Parathyroid adenoma (tissue), 2 donors: ENCODE results near the gene MRPL49.

Experiments
- H2AFZ ChIP-seq: fragments of 300-600 bp; sonication (generic); one replicate; pipeline ENCODE4 v1.7.0; 2017; ENCODE audit warnings: antibody characterized with exemption, mild to moderate bottlenecking
- H3K27ac ChIP-seq: fragments of 300-600 bp; sonication (generic); one replicate; pipeline ENCODE4 v1.7.0; 2017
- H3K27me3 ChIP-seq: fragments of 300-600 bp; sonication (generic); one replicate; pipeline ENCODE4 v1.7.0; 2017; ENCODE audit warnings: low read length; ENCODE audit not compliant: control insufficient read depth, insufficient read depth
- H3K36me3 ChIP-seq: fragments of 300-600 bp; sonication (generic); one replicate; pipeline ENCODE4 v1.7.0; 2017; ENCODE audit warnings: low read length; ENCODE audit not compliant: control insufficient read depth, insufficient read depth
- H3K4me1 ChIP-seq: fragments of 300-600 bp; sonication (generic); one replicate; pipeline ENCODE4 v1.7.0; 2017; ENCODE audit warnings: control low read depth
- H3K4me2 ChIP-seq: fragments of 300-600 bp; sonication (generic); one replicate; pipeline ENCODE4 v1.7.0; 2017; ENCODE audit warnings: low read length
- H3K4me3 ChIP-seq: fragments of 300-600 bp; sonication (generic); one replicate; pipeline ENCODE4 v1.7.0; 2017; ENCODE audit warnings: low read depth, low read length
- H3K79me2 ChIP-seq: fragments of 300-600 bp; sonication (generic); one replicate; pipeline ENCODE4 v1.7.0; 2017; ENCODE audit warnings: control low read depth
- H3K9ac ChIP-seq: fragments of 300-600 bp; sonication (generic); one replicate; pipeline ENCODE4 v1.7.0; 2017; ENCODE audit warnings: mild to moderate bottlenecking
- H3K9me3 ChIP-seq: fragments of 300-600 bp; sonication (generic); one replicate; pipeline ENCODE4 v1.7.0; 2017; ENCODE audit warnings: low read length; ENCODE audit not compliant: control insufficient read depth
- TF ChIP-seq, protein P1 (sequence below): fragments of 300-600 bp; sonication (generic); IDR thresholded peaks from one replicate; pipeline ENCODE4 v1.7.0; 2017; ENCODE audit warnings: antibody characterized with exemption, mild to moderate bottlenecking
- donor health status: primary hyperparathyroidism.

MRPL49 gene

GRCh38 chr11:65110354-65110861, 11.7 kb upstream of the MRPL49 start:
- Histone ChIP-seq H3K4me2 (no peak overlapping the region), H3K4me1 (no peaks in the 10 kb centered on the region), H3K27ac (peak overlapping the region; percentile 29), H3K36me3 (no peaks in the 10 kb centered on the region), H3K4me3 (peak overlapping the region; percentile 5), H2AFZ (peak overlapping the region; percentile 62), H3K9ac (no peak overlapping the region), H3K9me3 (no peaks in the 10 kb centered on the region), H3K79me2 (peaks cover 2% of the 10 kb centered on the region), H3K27me3 (no peaks in the 10 kb centered on the region)
- TF ChIP-seq, protein P1, sequence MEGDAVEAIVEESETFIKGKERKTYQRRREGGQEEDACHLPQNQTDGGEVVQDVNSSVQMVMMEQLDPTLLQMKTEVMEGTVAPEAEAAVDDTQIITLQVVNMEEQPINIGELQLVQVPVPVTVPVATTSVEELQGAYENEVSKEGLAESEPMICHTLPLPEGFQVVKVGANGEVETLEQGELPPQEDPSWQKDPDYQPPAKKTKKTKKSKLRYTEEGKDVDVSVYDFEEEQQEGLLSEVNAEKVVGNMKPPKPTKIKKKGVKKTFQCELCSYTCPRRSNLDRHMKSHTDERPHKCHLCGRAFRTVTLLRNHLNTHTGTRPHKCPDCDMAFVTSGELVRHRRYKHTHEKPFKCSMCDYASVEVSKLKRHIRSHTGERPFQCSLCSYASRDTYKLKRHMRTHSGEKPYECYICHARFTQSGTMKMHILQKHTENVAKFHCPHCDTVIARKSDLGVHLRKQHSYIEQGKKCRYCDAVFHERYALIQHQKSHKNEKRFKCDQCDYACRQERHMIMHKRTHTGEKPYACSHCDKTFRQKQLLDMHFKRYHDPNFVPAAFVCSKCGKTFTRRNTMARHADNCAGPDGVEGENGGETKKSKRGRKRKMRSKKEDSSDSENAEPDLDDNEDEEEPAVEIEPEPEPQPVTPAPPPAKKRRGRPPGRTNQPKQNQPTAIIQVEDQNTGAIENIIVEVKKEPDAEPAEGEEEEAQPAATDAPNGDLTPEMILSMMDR, result peak; percentile 93

DNA sequence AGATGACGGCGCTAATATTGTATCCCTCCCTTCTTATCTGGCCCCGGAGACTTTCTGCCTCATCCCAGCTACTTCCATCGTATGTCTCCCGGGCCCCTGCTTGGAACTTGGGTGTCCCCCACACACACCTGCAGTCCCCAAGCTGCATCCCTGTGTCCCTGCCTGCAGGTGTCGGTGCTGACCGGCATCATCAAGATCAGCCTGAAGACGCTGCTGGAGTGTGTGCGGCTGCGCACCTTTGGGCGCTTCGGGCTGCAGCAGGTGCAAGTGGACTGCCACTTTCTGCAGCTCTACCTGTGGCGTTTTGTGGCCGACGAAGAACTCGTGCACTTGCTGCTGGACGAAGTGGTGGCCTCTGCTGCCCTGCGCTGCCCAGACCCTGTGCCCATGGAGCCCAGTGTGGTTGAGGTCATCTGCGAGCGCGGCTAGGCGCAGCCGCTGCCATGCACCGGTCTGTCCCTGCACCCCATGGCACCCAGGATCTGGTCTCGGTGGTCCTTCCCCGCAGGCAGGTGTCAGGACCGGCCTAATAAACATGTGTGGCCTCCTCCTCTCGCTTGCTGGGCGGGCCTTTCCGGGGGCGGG, 10.9 kb upstream of the MRPL49 start:
- no peaks in the 10 kb centered on the region for H3K36me3 ChIP-seq
- no peak overlapping the region for H3K27ac ChIP-seq
- no peaks in the 10 kb centered on the region for H3K27me3 ChIP-seq
- no peaks in the 10 kb centered on the region for H3K4me1 ChIP-seq
- H3K9ac ChIP-seq, result no peak overlapping the region
- H3K9me3 ChIP-seq, result no peaks in the 10 kb centered on the region
- H3K4me3 ChIP-seq, result no peak overlapping the region
- H2AFZ ChIP-seq, result no peak overlapping the region
- peaks cover 2% of the 10 kb centered on the region for H3K79me2 ChIP-seq
- peak overlapping the region; percentile 84 for H3K4me2 ChIP-seq
- TF ChIP-seq, protein P1, result no peak

DNA sequence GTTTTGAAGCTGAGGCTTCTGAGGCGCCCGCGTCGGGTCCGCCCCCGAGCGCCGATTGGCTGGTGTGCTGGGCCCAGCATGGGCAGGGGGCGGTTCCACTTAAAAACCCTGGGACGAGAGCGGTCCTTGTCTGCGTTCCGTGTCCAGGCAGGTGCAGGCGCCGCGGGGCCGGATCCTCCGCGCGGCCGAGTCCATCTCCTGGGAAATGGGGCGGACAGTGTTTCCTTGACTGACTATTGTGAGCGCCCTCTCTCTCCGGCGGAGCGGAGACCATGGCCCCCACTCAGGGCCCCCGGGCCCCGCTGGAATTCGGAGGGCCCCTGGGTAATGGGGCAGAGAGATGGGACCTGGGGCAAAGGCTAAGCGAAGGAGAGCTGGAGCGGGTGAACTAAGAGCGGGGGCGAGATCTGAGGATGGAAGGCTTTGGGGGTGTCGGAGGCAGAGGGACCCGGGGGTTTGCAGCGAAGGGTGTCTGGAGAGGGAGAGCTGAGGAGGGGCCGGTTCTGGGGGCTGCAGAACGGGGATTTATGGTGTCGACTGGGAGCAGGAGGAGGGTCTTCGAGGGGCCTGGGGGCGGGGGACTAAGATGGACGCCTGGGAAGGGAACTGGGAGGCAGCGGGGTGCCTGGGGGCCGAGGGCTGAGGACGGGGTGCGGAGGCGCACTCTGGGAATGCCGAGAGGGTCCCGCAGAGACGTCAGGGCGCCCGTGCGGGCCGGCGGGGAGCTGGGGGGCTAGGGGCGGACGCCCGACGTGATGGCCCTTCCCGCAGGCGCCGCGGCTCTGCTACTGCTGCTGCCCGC, 10.2 kb upstream of the MRPL49 start, which contains the start of gene TM7SF2:
Gene TM7SF2 (plus strand): TSS at position 129 of the 802 bp plus-strand sequence. CDS start 144 bp downstream, at position 273.
- H3K36me3 ChIP-seq, result no peaks in the 10 kb centered on the region
- peak within 1 kb of the TSS; percentile 69 for H3K27ac ChIP-seq
- no peak within 1 kb of the TSS for H3K9ac ChIP-seq
- H2AFZ ChIP-seq, result peak within 1 kb of the TSS; percentile 70
- no peaks in the 10 kb centered on the region for H3K27me3 ChIP-seq
- no peaks in the 10 kb centered on the region for H3K9me3 ChIP-seq
- peak within 1 kb of the TSS; percentile 84 for H3K4me2 ChIP-seq
- H3K4me3 ChIP-seq, result peak within 1 kb of the TSS; percentile 68
- H3K79me2 ChIP-seq, result peaks cover 2% of the 10 kb centered on the region
- TF ChIP-seq, protein P1, result no peak
- H3K4me1 ChIP-seq, result peaks cover 5% of the 10 kb centered on the region

- Histone ChIP-seq H3K27me3 (no peaks in the 10 kb centered on the region), H3K4me3 (peak overlapping the region; percentile 68), H2AFZ (peak overlapping the region; percentile 70), H3K4me1 (peaks cover 5% of the 10 kb centered on the region), H3K9me3 (no peaks in the 10 kb centered on the region), H3K9ac (no peak overlapping the region), H3K79me2 (peaks cover 2% of the 10 kb centered on the region), H3K4me2 (peak overlapping the region; percentile 84), H3K27ac (peak overlapping the region; percentile 69), H3K36me3 (no peaks in the 10 kb centered on the region)
- TF ChIP-seq, protein P1, result peak; percentile 79
Measured at GRCh38 chr11:65112546-65113360, 9.4 kb upstream of the MRPL49 start.
